GM18870 (cell line): ENCODE results near the gene TEX264.

Experiments
- ATAC-seq: cut with Tn5 transposase; IDR thresholded peaks from one replicate; pipeline ENCODE4 v1.9.1; 2021; ENCODE audit warnings: moderate library complexity; ENCODE audit not compliant: unreplicated experiment

Gene TEX264

DNA sequence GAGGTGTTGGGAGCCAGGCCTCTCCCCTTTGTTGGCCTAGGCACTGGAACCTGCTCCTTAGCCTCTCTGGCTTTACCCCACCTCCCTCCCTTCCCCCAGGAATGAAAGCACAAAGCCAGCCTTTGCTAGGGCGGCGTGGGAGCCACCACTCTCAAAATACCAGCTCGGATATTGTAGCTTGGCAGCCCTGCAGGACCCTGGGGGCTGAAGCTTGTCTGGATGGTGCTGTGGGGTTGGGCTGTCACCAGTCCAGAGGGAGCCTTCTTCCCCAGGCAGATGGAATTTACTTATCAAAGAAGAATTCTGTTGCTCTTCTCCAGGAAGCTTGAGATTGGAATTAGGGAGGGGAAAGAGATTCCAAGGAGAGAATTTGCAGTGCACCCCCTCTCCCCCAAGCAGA is 20.9 kb downstream of the TEX264 start:
- no peak for ATAC-seq

DNA sequence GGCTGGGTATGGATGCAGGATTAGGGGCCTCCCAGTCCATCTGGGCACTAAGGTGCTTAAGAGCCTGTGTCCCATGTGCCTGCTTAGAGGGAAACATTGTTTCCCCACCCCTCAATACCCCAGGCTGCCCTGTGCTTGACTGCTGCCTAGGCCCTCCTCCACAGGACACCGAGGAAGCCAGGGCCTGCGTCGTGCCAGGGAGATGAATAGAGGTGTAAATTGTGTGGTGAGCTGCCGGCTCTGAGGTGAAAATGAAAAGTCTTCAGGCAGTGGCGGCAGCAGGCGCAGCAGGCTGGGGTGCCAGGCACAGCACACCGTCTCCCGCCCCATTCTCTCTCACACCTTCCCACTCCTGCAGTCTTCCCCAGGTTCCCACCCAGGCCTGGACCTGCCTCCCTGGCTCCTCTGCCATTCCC is 21.9 kb downstream of the TEX264 start:
- ATAC-seq = no peak

DNA sequence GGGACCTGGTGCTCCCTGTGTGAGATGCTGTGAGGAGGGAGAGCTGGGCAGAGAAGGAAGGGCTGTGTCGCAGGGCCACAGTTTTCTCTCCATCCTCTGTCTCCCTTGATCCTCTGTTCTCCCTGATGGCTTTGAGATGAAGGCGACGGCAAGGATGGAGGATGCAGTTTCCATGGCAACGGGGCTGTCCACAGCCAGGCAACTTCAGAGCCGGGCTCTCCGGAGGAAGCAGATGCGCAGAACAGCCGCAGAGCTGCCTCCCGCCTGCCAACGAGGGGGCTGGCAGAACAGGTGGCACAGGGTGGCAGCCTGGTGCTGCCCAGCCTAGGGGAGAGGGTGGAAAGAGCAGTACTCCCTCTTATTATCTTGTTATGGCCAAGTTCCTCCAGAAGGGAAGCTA is 25.9 kb downstream of the TEX264 start:
- ATAC-seq = no peak

DNA sequence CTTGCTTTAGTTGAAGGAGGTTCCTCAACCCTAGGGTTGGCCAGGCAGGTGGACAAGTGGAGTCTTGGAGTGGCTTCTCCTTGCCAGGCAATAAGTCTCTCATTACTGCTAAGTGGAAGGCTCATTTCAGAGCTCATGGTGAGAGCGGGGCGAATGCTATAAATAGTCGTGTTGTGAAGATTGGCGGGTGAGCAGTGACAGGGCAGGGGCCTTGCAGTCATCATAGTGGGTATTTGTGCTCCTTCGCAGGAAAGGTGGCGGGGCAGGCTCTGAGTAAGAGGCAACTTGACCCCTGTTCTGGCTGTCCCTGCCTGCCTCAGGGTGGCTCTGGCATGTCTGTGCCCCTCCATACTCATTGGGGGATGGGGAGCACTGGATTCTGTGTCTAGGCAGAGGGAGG is 27.2 kb downstream of the TEX264 start:
- ATAC-seq = no peak

DNA sequence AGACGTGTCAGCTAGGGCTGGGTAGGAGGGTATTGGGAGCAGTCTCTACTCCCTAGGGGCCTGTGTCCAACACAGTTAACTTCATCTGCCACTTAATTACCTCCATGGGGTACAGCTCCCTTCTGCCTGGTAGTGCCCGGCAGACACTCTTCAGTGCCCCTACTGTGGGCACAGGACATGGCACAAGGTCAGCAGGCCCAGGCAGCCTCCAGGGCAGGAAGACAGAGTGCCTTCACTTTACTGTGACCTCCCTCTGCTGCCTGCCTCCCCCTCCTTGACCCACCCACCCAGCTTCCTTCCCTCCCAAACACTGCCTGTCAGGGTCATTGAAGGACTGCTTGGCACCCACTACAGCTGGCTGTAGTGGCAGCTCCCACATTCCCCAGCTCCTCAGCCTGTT is 29.4 kb downstream of the TEX264 start:
- ATAC-seq = no peak

DNA sequence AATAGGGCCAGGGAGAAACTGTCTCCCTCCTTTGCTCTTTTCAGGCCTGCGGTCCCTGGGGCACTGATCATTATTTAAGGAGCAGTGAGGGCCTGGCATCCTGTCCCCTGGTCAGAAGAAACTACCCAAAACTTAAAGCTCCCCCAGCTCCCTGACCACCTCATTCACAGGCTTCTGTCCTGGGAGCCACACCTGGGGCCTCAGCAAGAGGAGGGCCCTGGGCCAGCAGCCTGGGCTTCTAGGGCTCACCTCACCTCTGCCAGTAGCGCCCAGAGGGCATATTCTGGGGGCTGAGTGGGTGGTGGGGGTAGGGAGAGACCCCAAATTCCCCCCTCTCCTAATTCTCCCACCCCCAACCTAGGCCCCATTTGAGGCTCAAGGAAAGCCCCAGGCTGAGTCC is 31.1 kb downstream of the TEX264 start:
- no peak for ATAC-seq

DNA sequence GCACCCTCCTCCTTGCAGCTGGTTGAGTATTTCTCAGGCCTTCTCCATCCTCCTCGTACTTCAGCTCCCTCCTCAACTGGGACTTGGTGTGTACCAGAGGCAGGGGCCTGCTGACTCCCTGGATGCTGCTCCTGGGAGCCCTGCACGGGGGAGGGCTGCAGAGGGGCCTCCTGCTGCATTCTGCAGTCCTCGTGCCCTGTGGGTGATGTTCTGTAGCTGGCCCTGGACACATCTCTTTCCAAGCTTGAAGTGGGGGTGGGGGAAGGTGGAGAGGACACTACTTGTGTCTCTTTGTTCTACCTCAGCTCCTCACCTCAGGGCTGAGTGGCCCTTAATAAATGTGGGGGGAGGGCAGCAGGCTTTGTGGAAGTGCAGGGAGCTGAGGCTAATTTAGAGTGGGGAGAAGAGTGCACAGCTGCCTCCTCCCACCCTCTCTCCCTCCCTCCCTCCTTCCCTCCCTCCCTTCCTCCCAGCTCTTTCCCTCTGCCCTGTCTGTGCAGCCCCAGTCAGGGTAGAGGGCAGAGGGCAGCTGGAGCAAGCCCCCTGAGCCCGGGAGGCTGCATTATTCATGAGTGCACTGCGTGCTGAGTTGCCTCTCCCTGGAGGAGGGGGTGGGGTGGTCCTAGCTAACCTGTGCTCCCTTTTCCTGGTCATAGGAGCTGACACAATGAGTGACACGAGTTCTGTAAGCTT is 32.2 kb downstream of the TEX264 start:
- no peak for ATAC-seq

DNA sequence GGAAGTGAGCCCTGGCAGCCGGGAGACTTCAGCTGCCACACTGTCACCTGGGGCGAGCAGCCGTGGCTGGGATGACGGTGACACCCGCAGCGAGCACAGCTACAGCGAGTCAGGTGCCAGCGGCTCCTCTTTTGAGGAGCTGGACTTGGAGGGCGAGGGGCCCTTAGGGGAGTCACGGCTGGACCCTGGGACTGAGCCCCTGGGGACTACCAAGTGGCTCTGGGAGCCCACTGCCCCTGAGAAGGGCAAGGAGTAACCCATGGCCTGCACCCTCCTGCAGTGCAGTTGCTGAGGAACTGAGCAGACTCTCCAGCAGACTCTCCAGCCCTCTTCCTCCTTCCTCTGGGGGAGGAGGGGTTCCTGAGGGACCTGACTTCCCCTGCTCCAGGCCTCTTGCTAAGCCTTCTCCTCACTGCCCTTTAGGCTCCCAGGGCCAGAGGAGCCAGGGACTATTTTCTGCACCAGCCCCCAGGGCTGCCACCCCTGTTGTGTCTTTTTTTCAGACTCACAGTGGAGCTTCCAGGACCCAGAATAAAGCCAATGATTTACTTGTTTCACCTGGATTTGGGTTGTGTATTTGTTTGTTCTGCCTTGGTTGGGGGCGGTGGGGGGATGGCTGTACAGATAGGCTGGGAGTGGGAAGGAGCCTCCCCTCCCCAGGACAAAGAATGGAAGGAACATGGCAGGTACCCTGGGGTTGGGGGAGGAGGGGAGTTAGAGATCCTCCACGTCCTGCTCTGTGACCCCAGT is 32.9 kb downstream of the TEX264 start:
- ATAC-seq = no peak

DNA sequence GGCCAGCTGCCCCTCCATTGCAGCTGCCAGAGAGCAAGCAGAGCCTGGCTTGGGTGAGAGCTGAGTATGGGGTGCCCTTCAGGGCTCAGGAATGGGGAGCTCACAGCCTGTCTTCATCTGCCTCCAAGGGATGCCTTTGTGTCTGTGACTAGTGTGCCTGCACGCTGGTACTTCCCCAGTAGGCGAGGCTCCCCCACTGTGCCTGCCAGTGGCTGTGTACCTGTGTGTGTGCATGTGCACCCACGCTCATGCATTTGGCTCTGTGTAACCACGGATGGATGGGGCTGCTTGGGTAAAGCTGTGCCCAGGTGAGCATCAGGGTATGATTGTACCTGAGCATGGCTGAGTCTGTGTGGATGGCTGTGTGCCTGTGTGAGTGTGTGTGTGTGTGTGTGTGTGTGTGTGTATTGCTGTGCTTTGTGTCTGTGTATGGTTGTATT is 33.5 kb downstream of the TEX264 start:
- no peak for ATAC-seq

DNA sequence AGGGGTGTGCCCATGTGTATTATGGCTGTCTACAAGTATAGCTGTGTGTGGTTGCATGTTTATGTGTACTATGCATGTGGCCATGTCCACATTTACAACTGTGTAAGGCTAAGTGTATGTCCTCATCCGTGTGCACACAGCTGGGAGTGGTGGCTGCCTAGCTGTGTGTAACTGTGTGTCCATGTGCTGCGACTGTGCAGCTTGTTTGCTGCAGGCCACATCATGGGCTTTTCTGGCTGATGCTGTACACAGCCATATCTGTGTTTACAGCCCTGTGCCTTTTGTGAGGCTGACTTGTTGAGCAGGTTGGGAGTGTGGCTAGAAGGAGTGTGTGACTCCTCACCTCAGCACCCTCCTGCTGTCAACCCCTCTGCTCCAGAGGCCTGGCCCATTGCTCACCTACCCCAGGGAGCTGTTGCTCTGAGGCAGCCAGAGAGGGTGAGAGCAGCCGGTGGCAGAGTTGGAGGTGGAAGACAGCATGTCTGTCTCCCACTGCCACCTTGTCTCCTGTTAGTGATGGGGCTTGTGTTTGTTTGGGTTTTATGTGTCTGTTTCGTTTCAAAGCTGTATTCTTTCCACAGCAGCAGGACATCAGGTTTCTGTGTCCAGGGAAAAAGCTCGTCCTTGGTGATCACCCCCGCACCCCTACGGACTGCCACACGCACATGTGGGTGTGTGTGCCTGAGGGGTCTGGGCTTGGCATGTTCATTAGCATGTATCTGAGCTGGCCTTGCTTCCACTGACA is 34.4 kb downstream of the TEX264 start:
- ATAC-seq = no peak

DNA sequence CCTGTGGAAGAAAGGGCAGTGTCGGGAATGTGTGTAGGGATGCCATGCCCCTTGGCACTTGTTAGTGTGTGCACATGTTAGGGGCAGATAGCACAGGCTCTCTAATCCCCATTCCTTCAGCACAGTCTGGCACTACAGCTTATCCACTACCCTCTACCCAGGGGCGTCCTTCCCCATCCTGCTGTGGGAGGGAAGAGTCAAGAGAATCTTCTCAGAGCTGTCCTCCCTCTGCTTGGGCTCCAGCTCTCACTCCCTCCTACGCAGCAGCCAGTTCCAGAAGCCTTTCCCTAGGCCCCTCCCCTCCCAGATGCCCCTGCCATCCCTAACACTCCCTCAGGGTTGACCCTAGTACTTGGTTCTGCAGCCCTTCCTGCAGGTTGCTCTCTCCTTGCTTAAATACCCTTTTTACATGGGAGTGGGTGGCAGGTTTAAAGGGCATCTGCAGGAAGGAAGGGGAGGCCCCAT is 35.0 kb downstream of the TEX264 start:
- no peak for ATAC-seq

DNA sequence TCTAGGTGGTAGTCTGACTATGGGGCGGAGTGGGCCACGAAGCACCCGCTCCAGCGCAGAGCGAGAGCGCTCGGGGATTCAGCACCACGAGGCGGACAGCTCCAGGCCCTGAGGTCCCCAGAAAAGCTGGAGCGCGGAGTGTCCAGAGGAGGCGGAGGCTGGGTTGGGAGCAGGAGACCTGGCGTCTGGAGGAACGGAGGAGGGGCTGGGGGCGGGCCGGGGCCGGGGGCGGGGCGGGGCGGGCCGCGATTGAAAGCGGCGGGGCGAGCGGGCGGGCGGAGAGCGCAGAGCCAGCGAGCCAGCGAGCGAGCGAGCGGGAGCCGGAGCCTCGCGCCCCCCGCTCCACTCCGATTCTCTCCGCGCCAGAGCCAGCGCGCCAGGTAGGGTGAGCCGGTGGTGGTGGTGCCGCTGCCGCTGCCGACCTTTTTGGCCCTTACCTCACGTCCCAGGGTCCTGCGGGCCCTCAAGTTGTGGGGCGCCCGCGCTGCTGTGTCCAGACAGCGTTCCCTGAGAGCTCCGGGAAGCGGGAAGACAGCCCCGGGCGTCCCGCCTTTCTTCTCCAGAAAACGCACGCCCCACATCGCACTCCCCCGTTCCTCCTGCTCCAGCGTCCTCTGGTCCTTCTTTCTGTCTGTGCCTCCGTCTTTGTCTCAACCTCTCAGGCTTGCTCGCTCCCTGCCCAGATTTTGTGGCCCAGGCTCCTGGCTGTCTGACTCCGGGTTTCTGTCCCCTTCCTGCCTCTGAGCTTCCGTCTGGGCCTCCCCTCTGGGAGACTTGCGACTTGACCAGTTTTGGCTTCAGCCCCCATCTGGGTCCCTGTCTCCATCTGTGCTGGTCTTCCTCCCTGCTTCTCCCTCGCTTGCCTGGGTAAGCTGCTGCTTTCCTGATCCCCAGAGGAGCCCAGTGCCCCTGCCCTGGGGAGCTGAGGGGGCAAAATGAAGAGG is 36.0 kb downstream of the TEX264 start, which contains the start of gene GRM2:
Gene GRM2 (plus strand): TSS at position 281 of the 944 bp plus-strand sequence. CDS start 1,916 bp downstream, outside the sequence.
- no peak for ATAC-seq

DNA sequence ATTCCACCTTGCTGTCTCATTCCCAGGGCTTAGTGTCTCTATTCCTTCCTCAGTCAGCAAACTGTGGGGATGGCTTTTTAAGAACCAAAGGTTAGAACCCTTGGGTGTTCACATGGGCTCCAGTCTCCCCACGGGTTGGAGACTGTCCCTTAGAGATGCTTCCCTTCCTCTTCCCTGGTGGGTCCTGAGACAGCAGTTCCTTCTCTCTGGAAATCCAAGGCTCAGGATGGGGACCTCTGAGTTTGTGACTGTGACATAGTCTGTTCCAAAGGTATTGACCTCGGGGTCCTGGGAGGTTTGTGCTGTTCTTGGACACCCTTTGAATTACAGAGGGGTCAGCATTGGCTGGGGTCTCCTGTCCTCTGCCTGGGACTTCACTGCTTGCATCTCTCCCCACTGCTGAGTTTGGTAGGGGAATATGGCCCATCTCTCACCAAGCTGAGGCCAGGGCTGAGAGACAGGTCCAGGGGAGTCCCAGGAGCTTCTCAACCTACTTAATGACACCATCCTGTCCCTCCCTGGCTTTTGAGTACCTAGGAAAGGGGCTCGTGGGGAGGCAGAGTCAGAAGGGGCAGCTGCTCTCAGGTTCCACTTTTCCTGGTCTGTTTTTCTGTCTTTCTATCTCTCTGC is 37.3 kb downstream of the TEX264 start:
- ATAC-seq = no peak

DNA sequence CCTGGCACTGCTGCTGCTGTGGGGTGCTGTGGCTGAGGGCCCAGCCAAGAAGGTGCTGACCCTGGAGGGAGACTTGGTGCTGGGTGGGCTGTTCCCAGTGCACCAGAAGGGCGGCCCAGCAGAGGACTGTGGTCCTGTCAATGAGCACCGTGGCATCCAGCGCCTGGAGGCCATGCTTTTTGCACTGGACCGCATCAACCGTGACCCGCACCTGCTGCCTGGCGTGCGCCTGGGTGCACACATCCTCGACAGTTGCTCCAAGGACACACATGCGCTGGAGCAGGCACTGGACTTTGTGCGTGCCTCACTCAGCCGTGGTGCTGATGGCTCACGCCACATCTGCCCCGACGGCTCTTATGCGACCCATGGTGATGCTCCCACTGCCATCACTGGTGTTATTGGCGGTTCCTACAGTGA is 38.0 kb downstream of the TEX264 start:
- ATAC-seq = no peak

DNA sequence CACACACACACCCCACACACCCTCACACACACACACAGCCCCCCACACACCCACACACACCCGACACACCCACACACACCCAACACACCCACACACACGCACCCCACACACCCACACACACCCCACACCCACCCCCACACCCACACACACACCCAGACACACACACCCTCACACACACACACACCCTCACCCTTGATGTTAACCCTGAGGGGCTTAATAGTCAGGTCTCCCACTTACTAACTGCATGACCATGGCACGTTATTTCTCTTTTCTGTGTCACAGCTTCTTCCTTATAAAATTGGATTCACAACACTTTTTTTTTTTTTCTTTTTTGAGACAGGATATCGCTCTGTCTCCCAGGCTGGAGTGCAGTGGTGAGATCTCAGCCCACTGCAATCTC is 38.6 kb downstream of the TEX264 start:
- no peak for ATAC-seq

DNA sequence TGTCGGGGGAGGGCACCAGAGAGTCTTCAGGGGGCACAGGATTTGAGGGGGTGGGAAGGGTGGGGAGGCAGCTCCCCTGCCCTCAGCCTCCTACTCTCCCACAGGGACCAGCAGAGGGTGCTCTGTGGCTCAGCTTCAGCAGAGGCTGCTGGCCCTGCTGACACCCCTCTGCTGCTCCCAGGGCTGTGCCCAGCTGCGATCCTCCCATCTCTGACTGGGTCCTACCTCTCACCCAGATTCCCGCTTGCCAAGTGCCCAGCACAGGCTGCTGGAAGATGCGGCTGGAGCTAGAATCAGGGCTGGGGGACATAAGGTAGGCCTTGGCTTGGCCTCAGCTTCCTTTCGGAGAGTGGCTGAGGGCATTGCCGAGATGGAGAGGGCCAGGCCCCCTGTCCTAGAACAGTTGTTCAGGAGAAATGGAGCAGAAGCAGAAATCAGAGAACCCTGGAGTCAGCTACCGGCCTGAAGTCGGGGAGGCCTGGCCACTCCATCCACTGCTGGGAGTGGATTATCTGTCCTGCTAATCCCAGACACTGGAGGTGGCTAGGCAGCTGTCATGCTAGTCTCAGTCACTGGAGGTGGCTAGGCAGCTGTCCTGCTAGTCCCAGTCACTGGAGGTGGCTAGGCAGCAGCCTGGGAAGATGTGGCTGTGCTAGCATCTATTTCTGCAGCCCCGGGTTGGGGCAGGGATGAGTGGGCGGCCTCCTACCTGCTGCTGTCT is 39.7 kb downstream of the TEX264 start:
- no peak for ATAC-seq

DNA sequence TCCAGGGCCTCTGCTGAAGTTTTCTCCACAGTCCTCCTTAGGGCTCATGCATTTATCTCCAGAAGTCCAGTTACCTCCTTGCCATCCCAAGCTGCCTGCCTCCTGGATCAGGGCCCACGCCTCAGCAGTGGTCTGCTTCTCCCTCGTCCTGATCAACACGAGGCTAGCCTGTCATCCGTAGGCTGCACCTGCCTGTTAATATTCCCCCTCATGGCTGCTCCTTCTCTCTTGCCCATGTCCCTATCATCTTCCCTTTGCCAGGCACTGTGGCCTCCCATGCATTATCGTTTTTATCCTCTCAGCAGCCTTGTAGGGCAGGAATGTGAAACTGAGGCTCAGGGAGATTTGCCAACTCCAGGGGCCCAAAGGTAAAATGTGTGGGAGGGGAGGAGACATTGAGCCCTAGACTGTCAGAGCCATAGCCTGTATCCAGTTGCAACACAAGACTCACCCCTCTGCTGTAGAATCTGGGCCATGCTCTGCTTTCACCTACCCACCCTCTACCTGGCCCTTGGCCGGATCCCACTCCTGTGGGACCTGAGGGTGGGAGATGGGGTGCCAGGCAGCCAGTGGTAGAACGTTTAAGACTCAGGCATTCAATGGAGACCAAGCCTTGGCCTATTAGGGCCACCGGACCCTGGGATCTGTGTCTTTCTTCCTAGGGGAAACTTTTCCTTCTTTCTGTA is 40.4 kb downstream of the TEX264 start:
- no peak for ATAC-seq

DNA sequence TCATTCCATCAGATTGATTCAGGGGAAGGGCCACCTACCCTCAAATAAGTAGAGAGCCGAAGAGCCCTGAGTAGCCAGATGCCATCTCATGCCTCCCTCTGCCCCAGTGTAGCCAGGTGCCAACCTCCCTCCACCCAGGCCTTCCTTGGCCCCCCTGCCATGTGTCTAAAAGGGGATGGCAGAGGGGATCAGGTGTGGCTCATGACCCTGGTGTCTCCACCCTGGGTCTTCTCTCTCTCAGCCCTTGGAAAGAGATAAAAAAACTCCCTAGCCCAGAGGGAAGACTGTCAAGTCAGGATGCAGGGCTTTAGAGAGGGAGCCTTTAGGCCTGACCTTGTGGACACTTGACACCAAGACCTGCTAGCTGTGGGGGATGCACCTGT is 41.0 kb downstream of the TEX264 start:
- ATAC-seq = no peak

DNA sequence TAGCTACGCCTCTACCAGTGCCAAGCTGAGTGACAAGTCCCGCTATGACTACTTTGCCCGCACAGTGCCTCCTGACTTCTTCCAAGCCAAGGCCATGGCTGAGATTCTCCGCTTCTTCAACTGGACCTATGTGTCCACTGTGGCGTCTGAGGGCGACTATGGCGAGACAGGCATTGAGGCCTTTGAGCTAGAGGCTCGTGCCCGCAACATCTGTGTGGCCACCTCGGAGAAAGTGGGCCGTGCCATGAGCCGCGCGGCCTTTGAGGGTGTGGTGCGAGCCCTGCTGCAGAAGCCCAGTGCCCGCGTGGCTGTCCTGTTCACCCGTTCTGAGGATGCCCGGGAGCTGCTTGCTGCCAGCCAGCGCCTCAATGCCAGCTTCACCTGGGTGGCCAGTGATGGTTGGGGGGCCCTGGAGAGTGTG is 41.5 kb downstream of the TEX264 start:
- no peak for ATAC-seq
